ENCODE data around the gene TMEM106C. TPM values are rescaled to one million over a fixed set of nuclear protein-coding genes. Genes with fewer than 3 reads are reported as not detected.

Gene TMEM106C
- total RNA-seq, 5 donors from 2014 or later (not counting 1 experiment from before 2014, with no cell fraction given), result 25.8 to 36.5 (median 31.3) TPM

Other genes starting within 250 kb of the TMEM106C start
- not detected for gene ENDOU, start 238.1 kb upstream of the TMEM106C start, total RNA-seq
- gene RAPGEF3, start 204.7 kb upstream of the TMEM106C start, total RNA-seq, result under 1 TPM; 0.25 to 0.99 (median 0.82) TPM
- 10 to 100 TPM in 3 of 5 donors, 1 to 10 TPM in 2; 5.8 to 13.7 (median 10.2) TPM for gene SLC48A1, start 190.4 kb upstream of the TMEM106C start, total RNA-seq
- 100 to 1,000 TPM; 142 to 192 (median 165) TPM for gene HDAC7, start 143.7 kb upstream of the TMEM106C start, total RNA-seq
- gene VDR, start 58.6 kb upstream of the TMEM106C start, total RNA-seq, result 1 to 10 TPM in 3 of 5 donors, under 1 TPM in 2; 0.43 to 4.1 (median 3.2) TPM
- not detected for gene COL2A1, start 40.9 kb downstream of the TMEM106C start, total RNA-seq
- gene SENP1, start 142.5 kb downstream of the TMEM106C start, total RNA-seq, result 10 to 100 TPM; 22.8 to 29.6 (median 28.7) TPM
- 10 to 100 TPM; 13.5 to 15.2 (median 14.3) TPM for gene PFKM, start 155.8 kb downstream of the TMEM106C start, total RNA-seq
- gene ASB8, start 193.9 kb downstream of the TMEM106C start, total RNA-seq, result 10 to 100 TPM; 50.0 to 59.7 (median 58.9) TPM
- 1 to 10 TPM in 2 of 5 donors, under 1 TPM in 3; 0.13 to 5.3 (median 0.38) TPM for gene CCDC184, start 220.0 kb downstream of the TMEM106C start, total RNA-seq
- not detected for gene OR10AD1, start 239.7 kb downstream of the TMEM106C start, total RNA-seq

All from T-cell (primary cell).